Small intestine (tissue), 7 donors: ENCODE results near the gene SORCS2. TPM values are rescaled to one million over a fixed set of nuclear protein-coding genes. Genes with fewer than 3 reads are reported as not detected.

Experiments used
- DNase-seq, 2 donors: peaks; one replicate each; pipeline versions ENCODE4 v3.0.0 to v3.0.0-alpha.2; 2013
- FAIRE-seq: peaks from 2 replicates; lab custom pipeline; 2012; peaks lifted over from hg19 to GRCh38; lab: Jason Lieb, UNC
- H3K27ac ChIP-seq, 3 donors: one replicate each; pipeline ENCODE4 v1.5.1; 2013; ENCODE audit warnings: low read length in 2 of 3, mild to moderate bottlenecking in 2 of 3, control low read depth in 1 of 3, inconsistent platforms in 1 of 3, low read depth in 1 of 3, moderate library complexity in 1 of 3
- H3K27me3 ChIP-seq, 3 donors: one replicate each; pipeline ENCODE4 v1.6.1; 2013; ENCODE audit warnings: low read length in 3 of 3, inconsistent platforms in 1 of 3; ENCODE audit not compliant: control insufficient read depth in 3 of 3, insufficient read depth in 3 of 3
- H3K36me3 ChIP-seq, 3 donors: one replicate each; pipeline ENCODE4 v1.6.1; 2013; ENCODE audit warnings: low read length in 3 of 3, inconsistent platforms in 1 of 3, low read depth in 1 of 3, mild to moderate bottlenecking in 1 of 3, moderate library complexity in 1 of 3; ENCODE audit not compliant: control insufficient read depth in 3 of 3, insufficient read depth in 2 of 3
- H3K4me1 ChIP-seq, 3 donors: one replicate each; pipeline ENCODE4 v1.6.1; 2013; ENCODE audit warnings: low read length in 2 of 3, inconsistent platforms in 1 of 3, low read depth in 1 of 3, mild to moderate bottlenecking in 1 of 3, moderate library complexity in 1 of 3; ENCODE audit not compliant: control insufficient read depth in 3 of 3, insufficient read depth in 2 of 3
- H3K4me3 ChIP-seq, 3 donors: one replicate each; pipeline ENCODE4 v1.5.1; 2013; ENCODE audit warnings: low read length in 3 of 3, control low read depth in 1 of 3, inconsistent platforms in 1 of 3, low read depth in 1 of 3, mild to moderate bottlenecking in 1 of 3, moderate library complexity in 1 of 3
- H3K9me3 ChIP-seq, 2 donors: one replicate each; pipeline ENCODE4 v1.6.1; 2013; ENCODE audit warnings: low read depth in 1 of 2, low read length in 1 of 2; ENCODE audit not compliant: control insufficient read depth in 2 of 2, insufficient read depth in 1 of 2
- WGBS, 3 donors: extraction: QIAGEN DNeasy Blood & Tissue Kit; methylation state at CpG; one replicate each; pipeline ENCODE4 v1.1.7; 2013; 5-methylcytosine and 5-hydroxymethylcytosine counted together
- polyA plus RNA-seq, 4 donors: library from polyadenylated mRNA; stranded (reverse) in 3 of 4; unstranded in 1 of 4; fragments of 200-250 nt in 3 of 4; fragments of 120-200 nt in 1 of 4; gene quantifications; one replicate each; pipeline versions ENCODE4 v1.2.1 to v1.2.3, GENCODE V29; 2013
- donor health status: healthy with polysubstance abuse.
- donor health status: control.
- donor health status: control.
- donor health status: Bipolar disorder and iron deficiency.
- donor health status: healthy.

The SORCS2 gene
- polyA plus RNA-seq, 4 donors, result 0.63 to 3.3 (median 2.2) TPM; not detected in 1

GRCh38 chr4:7765666-7766065, 573.3 kb downstream of the SORCS2 start:
- DNase-seq (no peak), FAIRE-seq (no peak)
- no peak overlapping the region for H3K27ac ChIP-seq
- H3K36me3 ChIP-seq, result peaks cover 0 to 99% (median 5%) of the 10 kb centered on the region in 3 donors
- H3K27me3 ChIP-seq, result no peaks in the 10 kb centered on the region
- peaks cover 0 to 2% (median 0%) of the 10 kb centered on the region in 3 donors for H3K4me1 ChIP-seq
- WGBS, 3 donors, result 81 to 88% (median 83%) methylated on average over 12 of the region's 12 CpGs
- H3K4me3 ChIP-seq, result no peak overlapping the region
- H3K9me3 ChIP-seq, result no peaks in the 10 kb centered on the region

- Histone ChIP-seq H3K27ac (no peak overlapping the region), H3K4me3 (no peak overlapping the region), H3K27me3 (no peaks in the 10 kb centered on the region), H3K9me3 (no peaks in the 10 kb centered on the region), H3K36me3 (peaks cover 0 to 99% (median 5%) of the 10 kb centered on the region in 3 donors), H3K4me1 (peaks cover 0 to 7% (median 0%) of the 10 kb centered on the region in 3 donors)
- DNase-seq, result no peak
- FAIRE-seq, result no peak
- 88 to 94% (median 90%) methylated on average over 11 of the region's 11 CpGs for WGBS, 3 donors
These were observed 573.7 kb downstream of the SORCS2 start for GRCh38 chr4:7766086-7766485.

GRCh38 chr4:7766661-7767345, 574.5 kb downstream of the SORCS2 start:
- WGBS, 3 donors, result 89 to 90% (median 90%) methylated on average over 23 of the region's 23 CpGs
- Histone ChIP-seq H3K9me3 (no peaks in the 10 kb centered on the region), H3K27me3 (no peaks in the 10 kb centered on the region), H3K27ac (no peak overlapping the region), H3K4me1 (peaks cover 0 to 12% (median 0%) of the 10 kb centered on the region in 3 donors), H3K4me3 (no peak overlapping the region), H3K36me3 (peaks cover 0 to 98% (median 5%) of the 10 kb centered on the region in 3 donors)
- FAIRE-seq (no peak), DNase-seq (no peak)

- no peaks in the 10 kb centered on the region for H3K9me3 ChIP-seq
- 71 to 88% (median 84%) methylated on average over 9 of the region's 9 CpGs for WGBS, 3 donors
- H3K27ac ChIP-seq, result no peak overlapping the region
- no peak overlapping the region for H3K4me3 ChIP-seq
- peaks cover 0 to 19% (median under 1%) of the 10 kb centered on the region in 3 donors for H3K4me1 ChIP-seq
- DNase-seq (no peak), FAIRE-seq (no peak)
- no peaks in the 10 kb centered on the region for H3K27me3 ChIP-seq
- peaks cover 0 to 96% (median 5%) of the 10 kb centered on the region in 3 donors for H3K36me3 ChIP-seq
These were observed 575.2 kb downstream of the SORCS2 start for GRCh38 chr4:7767526-7767925.

GRCh38 chr4:7767966-7768365, 575.6 kb downstream of the SORCS2 start:
- H3K9me3 ChIP-seq, result no peaks in the 10 kb centered on the region
- H3K27ac ChIP-seq, result no peak overlapping the region
- DNase-seq, result no peak
- peaks cover 0 to 96% (median 3%) of the 10 kb centered on the region in 3 donors for H3K36me3 ChIP-seq
- WGBS, 3 donors, result 87 to 92% (median 91%) methylated on average over 13 of the region's 13 CpGs
- no peaks in the 10 kb centered on the region for H3K27me3 ChIP-seq
- H3K4me3 ChIP-seq, result no peak overlapping the region
- H3K4me1 ChIP-seq, result peaks cover 0 to 23% (median 2%) of the 10 kb centered on the region in 3 donors
- no peak for FAIRE-seq

- 92 to 97% (median 93%) methylated on average over 16 of the region's 16 CpGs for WGBS, 3 donors
- Histone ChIP-seq H3K36me3 (peaks cover 0 to 96% (median 3%) of the 10 kb centered on the region in 3 donors), H3K9me3 (no peaks in the 10 kb centered on the region), H3K4me3 (no peak overlapping the region), H3K27me3 (no peaks in the 10 kb centered on the region), H3K4me1 (peaks cover 0 to 30% (median 8%) of the 10 kb centered on the region in 3 donors), H3K27ac (no peak overlapping the region)
- no peak for FAIRE-seq
- DNase-seq, result no peak
These were observed 576.4 kb downstream of the SORCS2 start for GRCh38 chr4:7768736-7769135.

DNA sequence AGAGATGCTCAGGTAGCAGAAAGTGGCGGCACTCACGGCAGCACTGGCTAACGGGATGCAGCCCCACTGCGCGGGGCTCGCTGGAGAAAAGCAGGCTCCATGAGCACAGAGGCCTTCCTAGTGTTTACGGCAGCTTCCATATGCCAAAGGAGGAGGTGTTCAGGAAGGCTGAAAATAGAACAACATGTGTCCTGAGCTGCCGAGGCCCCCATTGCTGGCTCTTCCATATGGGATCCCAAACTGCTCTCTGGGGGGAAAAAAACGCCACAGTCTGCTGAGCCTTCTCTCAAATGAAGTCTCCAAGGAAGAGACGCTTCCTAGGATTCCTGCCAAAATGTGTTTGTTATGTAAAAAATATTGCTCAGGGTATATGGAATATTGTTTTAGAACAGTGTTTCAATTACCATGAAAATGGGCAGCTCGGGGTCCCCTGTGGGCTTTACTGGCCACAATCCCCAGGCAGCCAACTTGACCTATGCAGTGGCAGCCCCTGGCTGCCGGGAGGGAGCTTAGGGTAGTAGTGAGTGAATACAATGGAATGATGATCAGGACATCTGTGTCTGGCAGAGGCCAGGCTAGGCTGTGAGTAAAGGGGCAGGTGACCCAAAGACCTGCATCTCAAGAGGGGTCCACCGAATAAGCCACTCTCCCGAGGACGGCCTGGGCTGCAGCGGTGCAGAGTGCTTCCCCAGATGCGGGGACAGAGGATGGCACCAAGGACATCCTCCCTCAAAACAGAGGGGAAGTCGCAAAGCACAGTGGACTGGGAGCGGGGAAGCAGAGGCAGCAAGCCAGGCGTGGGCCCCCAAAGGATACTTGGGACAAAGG, 577.3 kb downstream of the SORCS2 start:
- no peak overlapping the region for H3K4me3 ChIP-seq
- WGBS, 3 donors, result 85 to 94% (median 90%) methylated on average over 20 of the region's 20 CpGs
- no peak for DNase-seq
- H3K36me3 ChIP-seq, result peaks cover 2 to 97% (median 3%) of the 10 kb centered on the region in 3 donors
- H3K27ac ChIP-seq, result no peak overlapping the region
- no peaks in the 10 kb centered on the region for H3K9me3 ChIP-seq
- no peak for FAIRE-seq
- H3K27me3 ChIP-seq, result no peaks in the 10 kb centered on the region
- peaks cover 0 to 34% (median 8%) of the 10 kb centered on the region in 3 donors for H3K4me1 ChIP-seq

DNA sequence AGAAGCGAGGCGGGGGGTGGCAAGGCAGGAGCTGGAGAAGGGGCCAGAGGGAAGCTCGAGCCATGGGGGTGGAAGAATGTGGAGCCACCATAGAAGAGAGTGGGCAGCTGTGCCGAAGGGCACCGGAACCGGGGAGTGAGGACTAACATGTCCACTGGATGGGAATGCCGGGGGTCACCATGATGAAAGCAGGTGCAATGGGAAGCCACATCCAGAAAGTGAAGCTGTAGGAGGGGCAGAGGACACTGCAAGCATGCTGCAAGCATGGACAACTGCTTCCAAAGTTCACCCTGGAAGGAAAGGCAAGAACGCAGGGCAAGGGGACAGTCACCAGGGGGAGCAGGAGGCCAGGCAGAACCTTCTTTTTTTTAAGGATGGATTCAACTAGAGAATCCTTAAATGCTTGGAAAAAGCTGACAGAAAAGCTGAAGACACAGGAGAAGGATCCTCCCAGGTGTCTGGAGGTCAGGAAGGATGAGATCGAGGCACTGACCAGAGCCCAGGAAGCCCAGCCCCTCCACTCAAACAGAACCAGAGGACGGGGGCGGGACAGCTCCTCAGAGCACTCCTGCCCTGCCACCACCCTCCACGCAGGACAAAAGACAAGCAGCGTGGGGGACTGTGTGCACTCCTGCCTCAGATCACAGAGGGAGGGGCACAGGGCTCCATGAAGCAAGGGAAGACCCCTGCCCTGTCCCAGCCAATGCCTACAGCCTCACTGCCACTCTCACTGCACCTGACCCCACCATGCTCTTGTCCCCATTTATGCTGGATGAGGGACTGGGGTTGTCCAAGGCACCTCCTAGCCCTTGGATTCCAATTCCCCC, 578.1 kb downstream of the SORCS2 start:
- peaks cover 0 to 34% (median 8%) of the 10 kb centered on the region in 3 donors for H3K4me1 ChIP-seq
- WGBS, 3 donors, result 65 to 77% (median 66%) methylated on average over 13 of the region's 13 CpGs
- H3K27me3 ChIP-seq, result no peaks in the 10 kb centered on the region
- H3K9me3 ChIP-seq, result no peaks in the 10 kb centered on the region
- no peak for FAIRE-seq
- no peak overlapping the region for H3K4me3 ChIP-seq
- H3K27ac ChIP-seq, result no peak overlapping the region
- peaks cover 2 to 93% (median 3%) of the 10 kb centered on the region in 3 donors for H3K36me3 ChIP-seq
- DNase-seq, result peak; percentile 64 to 68
